SK-N-SH treated with all-trans-retinoic acid at 6 μM for 48 hours (cell line): ENCODE data around the gene CEBPB.
"Not testable (repeated sequence)": the region's sequence is repeated elsewhere in the genome, so short reads cannot be mapped to it uniquely, and the experiment has no call there.

ENCODE experiments used
- ATAC-seq: fragments of 200-7000 bp; cut with Tn5 transposase; 3 replicates; pipeline ENCODE4 v1.9.1; 2020; ENCODE audit warnings: mild to moderate bottlenecking, moderate library complexity
- ARNTL ChIP-seq: fragments of 450-650 bp; formaldehyde crosslinking; IDR thresholded peaks from 2 replicates; pipeline ENCODE4 v1.5.0; 2020; ENCODE audit warnings: low read depth, mild to moderate bottlenecking, moderate library complexity, borderline replicate concordance
- CSDC2 ChIP-seq: fragments of 250-450 bp; sonication (Bioruptor Pico); IDR thresholded peaks from 2 replicates; pipeline ENCODE4 v1.5.0; 2020; ENCODE audit warnings: mild to moderate bottlenecking, moderate library complexity
- CSRNP3 ChIP-seq: fragments of 250-450 bp; sonication (Bioruptor Pico); IDR thresholded peaks from 2 replicates; pipeline ENCODE4 v1.5.1; 2021; ENCODE audit warnings: mild to moderate bottlenecking, moderate library complexity
- GLIS3 ChIP-seq: fragments of 250-450 bp; sonication (Bioruptor Pico); IDR thresholded peaks from 2 replicates; pipeline ENCODE4 v1.5.0; 2020; ENCODE audit warnings: mild to moderate bottlenecking, moderate library complexity
- ISL1 ChIP-seq: fragments of 250-450 bp; sonication (Bioruptor Pico); IDR thresholded peaks from 2 replicates; pipeline ENCODE4 v2.1.2; 2022; ENCODE audit warnings: mild to moderate bottlenecking, moderate library complexity
- PATZ1 ChIP-seq: fragments of 250-450 bp; sonication (Bioruptor Pico); IDR thresholded peaks from 2 replicates; pipeline ENCODE4 v1.8.0; 2020; ENCODE audit warnings: mild to moderate bottlenecking, moderate library complexity, borderline replicate concordance
- POU6F1 ChIP-seq: fragments of 250-450 bp; sonication (Bioruptor Pico); IDR thresholded peaks from 2 replicates; pipeline ENCODE4 v1.8.0; 2021; ENCODE audit warnings: low read depth, mild to moderate bottlenecking, moderate library complexity, borderline replicate concordance
- PPARA ChIP-seq: fragments of 250-450 bp; sonication (Bioruptor Pico); IDR thresholded peaks from 2 replicates; pipeline ENCODE4 v1.5.0; 2020; ENCODE audit warnings: mild to moderate bottlenecking, borderline replicate concordance
- RARB ChIP-seq: fragments of 250-450 bp; sonication (Bioruptor Pico); IDR thresholded peaks from 2 replicates; pipeline ENCODE4 v1.8.0; 2021; ENCODE audit warnings: mild to moderate bottlenecking, moderate library complexity
- SNAI2 ChIP-seq: fragments of 250-450 bp; sonication (Bioruptor Pico); IDR thresholded peaks from 2 replicates; pipeline ENCODE4 v1.5.0; 2020; ENCODE audit warnings: mild to moderate bottlenecking, moderate library complexity
- TCF4 ChIP-seq: fragments of 250-450 bp; sonication (Bioruptor Pico); IDR thresholded peaks from 2 replicates; pipeline ENCODE4 v1.8.0; 2021; ENCODE audit warnings: mild to moderate bottlenecking, moderate library complexity, borderline replicate concordance
- TOX ChIP-seq: fragments of 250-450 bp; sonication (Bioruptor Pico); IDR thresholded peaks from 2 replicates; pipeline ENCODE4 v1.8.0; 2021; ENCODE audit warnings: mild to moderate bottlenecking, moderate library complexity, borderline replicate concordance
- ZC3H10 ChIP-seq: fragments of 250-450 bp; sonication (Bioruptor Pico); IDR thresholded peaks from 2 replicates; pipeline ENCODE4 v1.5.1; 2021; ENCODE audit warnings: mild to moderate bottlenecking, moderate library complexity
- ZFP3 ChIP-seq: fragments of 250-450 bp; sonication (Bioruptor Pico); IDR thresholded peaks from 2 replicates; pipeline ENCODE4 v1.5.0; 2020; ENCODE audit warnings: mild to moderate bottlenecking, moderate library complexity
- ZFP30 ChIP-seq: fragments of 450-650 bp; formaldehyde crosslinking; IDR thresholded peaks from 2 replicates; pipeline ENCODE4 v1.5.0; 2022; ENCODE audit warnings: mild to moderate bottlenecking, moderate library complexity
- ZNF565 ChIP-seq: fragments of 450-650 bp; formaldehyde crosslinking; conservative IDR thresholded peaks from 2 replicates; pipeline ENCODE4 v1.5.0; 2020; ENCODE audit warnings: low read depth, mild to moderate bottlenecking, moderate library complexity
- ZNF70 ChIP-seq: fragments of 450-650 bp; formaldehyde crosslinking; IDR thresholded peaks from 2 replicates; pipeline ENCODE4 v1.5.0; 2020; ENCODE audit warnings: mild to moderate bottlenecking, moderate library complexity
- ZNF8 ChIP-seq: fragments of 450-650 bp; formaldehyde crosslinking; IDR thresholded peaks from 2 replicates; pipeline ENCODE4 v1.5.0; 2020; ENCODE audit warnings: mild to moderate bottlenecking, moderate library complexity
- TF ChIP-seq, protein P1 (sequence below): fragments of 250-450 bp; sonication (Bioruptor Pico); IDR thresholded peaks from 2 replicates; pipeline ENCODE4 v1.5.0; 2020; ENCODE audit warnings: mild to moderate bottlenecking, moderate library complexity
- TF ChIP-seq, protein P2 (sequence below): fragments of 250-450 bp; sonication (Bioruptor Pico); IDR thresholded peaks from 2 replicates; pipeline ENCODE4 v1.5.1; 2020; ENCODE audit warnings: low read depth, mild to moderate bottlenecking, moderate library complexity

Gene CEBPB

DNA sequence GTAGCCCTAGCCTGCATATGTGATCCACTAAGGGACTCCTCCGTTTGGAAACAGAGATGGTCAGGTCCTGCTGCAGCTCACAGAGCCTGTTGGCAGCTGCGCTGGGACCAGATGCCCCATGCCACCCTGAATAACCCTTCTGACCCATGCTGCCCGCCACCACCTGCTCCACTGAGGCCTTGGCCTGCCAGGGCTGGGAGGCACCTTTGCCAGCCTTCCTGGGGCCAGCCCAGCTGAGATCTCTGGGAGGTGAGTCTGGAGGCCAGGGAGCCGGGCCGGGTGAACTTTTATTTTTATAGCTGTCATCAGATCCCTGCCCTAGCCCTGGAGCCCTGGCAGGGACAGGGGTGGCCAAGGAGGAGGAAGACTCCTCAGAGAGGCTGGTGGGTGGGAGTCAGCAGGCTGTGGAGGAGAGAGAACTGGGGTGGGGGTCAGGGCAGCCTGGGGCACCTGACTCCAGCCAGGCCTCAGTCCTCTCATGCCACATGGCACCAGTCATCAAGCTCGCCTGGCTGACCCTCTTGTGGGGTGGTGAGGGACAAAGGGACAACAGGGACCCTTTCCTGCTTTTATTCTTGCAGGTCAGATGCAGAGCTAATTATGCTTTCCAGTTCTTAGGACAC lies 10.0 kb downstream of the CEBPB start:
- ATAC-seq, result no peak
- TF ChIP-seq GLIS3 (CRISPR knock-in tag), result no peak
- TF ChIP-seq ZFP30, result no peak
- TF ChIP-seq ARNTL (CRISPR knock-in tag), result no peak
- no peak for TF ChIP-seq ZNF70
- no peak for TF ChIP-seq ZC3H10 (CRISPR knock-in tag)
- no peak for TF ChIP-seq CSDC2 (CRISPR knock-in tag)
- no peak for TF ChIP-seq ZNF565 (CRISPR knock-in tag)
- TF ChIP-seq, all 23 proteins: peak for 0

- ATAC-seq, result not testable (repeated sequence)
These were observed 11.1 kb downstream of the CEBPB start for GRCh38 chr20:50201710-50202109.

GRCh38 chr20:50202677-50203076 lies 12.0 kb downstream of the CEBPB start:
- no peak for ATAC-seq
- TF ChIP-seq ZC3H10 (CRISPR knock-in tag), result no peak
- no peak for TF ChIP-seq ZNF8
- TF ChIP-seq SNAI2 (CRISPR knock-in tag), result no peak
- TF ChIP-seq ZNF70, result no peak
- TF ChIP-seq ZFP30, result no peak
- no peak for TF ChIP-seq ISL1 (CRISPR knock-in tag)
- no peak for TF ChIP-seq ZNF565 (CRISPR knock-in tag)
- TF ChIP-seq CSRNP3 (CRISPR knock-in tag), result no peak

DNA sequence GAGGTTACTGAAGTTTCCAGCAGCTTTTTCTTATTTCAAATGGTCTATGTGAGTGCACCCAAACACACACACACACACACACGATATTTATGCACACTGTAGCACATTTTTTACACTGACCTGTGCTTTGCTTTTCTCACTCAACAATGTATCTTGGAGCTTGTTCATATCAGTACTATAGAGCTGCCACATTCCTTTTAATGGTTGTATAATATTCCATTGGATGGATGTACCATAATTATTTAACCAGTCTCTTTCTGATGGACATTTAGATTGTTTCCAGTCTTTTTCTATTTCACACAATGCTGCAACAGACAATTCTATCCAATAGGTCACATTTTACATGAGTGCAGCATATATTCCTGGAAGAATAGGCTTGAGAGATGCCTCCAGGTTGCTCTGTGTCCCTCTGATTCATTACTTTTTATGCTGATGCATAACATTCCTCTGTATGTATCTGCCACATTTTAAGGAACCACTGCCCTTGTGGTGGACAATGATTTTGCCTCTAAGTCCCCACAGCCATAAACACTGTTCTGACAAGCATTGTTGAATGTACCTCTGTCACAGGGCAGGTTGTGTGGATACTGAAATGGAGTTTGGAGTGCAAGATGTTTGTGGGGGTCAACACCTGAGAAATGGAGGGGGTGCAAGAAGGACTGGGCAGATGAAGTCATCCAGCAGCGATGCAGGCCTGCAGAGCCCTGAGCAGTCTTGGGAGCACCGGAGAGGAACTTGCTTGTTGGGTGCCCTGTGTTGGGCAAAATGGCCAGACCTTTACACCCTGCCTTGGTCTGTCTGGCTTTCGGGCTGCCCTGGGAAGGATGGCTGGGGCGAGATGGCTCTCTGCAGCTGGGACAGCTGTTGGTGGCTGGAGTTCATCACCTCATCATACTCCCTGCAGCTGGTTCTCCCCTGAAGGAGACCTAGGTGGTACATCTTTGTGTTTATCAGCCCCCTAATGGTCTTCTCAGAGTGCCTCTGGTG lies 13.6 kb downstream of the CEBPB start:
- no peak for TF ChIP-seq ISL1 (CRISPR knock-in tag)
- peak; percentile 97 for TF ChIP-seq ZNF8
- TF ChIP-seq ARNTL (CRISPR knock-in tag), result no peak
- no peak for ATAC-seq

GRCh38 chr20:50207026-50207425 lies 16.4 kb downstream of the CEBPB start:
- ATAC-seq, result no peak
- TF ChIP-seq ARNTL (CRISPR knock-in tag) (no peak), RARB (CRISPR knock-in tag) (no peak), CSDC2 (CRISPR knock-in tag) (no peak), TOX (no peak), TCF4 (CRISPR knock-in tag) (no peak), POU6F1 (CRISPR knock-in tag) (no peak), ZFP30 (no peak), ZNF8 (no peak), PPARA (no peak), ZC3H10 (CRISPR knock-in tag) (no peak), PATZ1 (CRISPR knock-in tag) (no peak), GLIS3 (CRISPR knock-in tag) (no peak), ISL1 (CRISPR knock-in tag) (no peak), ZFP3 (CRISPR knock-in tag) (no peak)
- TF ChIP-seq, protein P1, sequence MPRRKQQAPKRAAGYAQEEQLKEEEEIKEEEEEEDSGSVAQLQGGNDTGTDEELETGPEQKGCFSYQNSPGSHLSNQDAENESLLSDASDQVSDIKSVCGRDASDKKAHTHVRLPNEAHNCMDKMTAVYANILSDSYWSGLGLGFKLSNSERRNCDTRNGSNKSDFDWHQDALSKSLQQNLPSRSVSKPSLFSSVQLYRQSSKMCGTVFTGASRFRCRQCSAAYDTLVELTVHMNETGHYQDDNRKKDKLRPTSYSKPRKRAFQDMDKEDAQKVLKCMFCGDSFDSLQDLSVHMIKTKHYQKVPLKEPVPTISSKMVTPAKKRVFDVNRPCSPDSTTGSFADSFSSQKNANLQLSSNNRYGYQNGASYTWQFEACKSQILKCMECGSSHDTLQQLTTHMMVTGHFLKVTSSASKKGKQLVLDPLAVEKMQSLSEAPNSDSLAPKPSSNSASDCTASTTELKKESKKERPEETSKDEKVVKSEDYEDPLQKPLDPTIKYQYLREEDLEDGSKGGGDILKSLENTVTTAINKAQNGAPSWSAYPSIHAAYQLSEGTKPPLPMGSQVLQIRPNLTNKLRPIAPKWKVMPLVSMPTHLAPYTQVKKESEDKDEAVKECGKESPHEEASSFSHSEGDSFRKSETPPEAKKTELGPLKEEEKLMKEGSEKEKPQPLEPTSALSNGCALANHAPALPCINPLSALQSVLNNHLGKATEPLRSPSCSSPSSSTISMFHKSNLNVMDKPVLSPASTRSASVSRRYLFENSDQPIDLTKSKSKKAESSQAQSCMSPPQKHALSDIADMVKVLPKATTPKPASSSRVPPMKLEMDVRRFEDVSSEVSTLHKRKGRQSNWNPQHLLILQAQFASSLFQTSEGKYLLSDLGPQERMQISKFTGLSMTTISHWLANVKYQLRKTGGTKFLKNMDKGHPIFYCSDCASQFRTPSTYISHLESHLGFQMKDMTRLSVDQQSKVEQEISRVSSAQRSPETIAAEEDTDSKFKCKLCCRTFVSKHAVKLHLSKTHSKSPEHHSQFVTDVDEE, result no peak
- TF ChIP-seq, protein P2, sequence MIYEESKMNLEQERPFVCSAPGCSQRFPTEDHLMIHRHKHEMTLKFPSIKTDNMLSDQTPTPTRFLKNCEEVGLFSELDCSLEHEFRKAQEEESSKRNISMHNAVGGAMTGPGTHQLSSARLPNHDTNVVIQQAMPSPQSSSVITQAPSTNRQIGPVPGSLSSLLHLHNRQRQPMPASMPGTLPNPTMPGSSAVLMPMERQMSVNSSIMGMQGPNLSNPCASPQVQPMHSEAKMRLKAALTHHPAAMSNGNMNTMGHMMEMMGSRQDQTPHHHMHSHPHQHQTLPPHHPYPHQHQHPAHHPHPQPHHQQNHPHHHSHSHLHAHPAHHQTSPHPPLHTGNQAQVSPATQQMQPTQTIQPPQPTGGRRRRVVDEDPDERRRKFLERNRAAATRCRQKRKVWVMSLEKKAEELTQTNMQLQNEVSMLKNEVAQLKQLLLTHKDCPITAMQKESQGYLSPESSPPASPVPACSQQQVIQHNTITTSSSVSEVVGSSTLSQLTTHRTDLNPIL (CRISPR knock-in tag), result no peak
